GM23248 (cell line): ENCODE data around the gene CD9. TPM values are rescaled to one million over a fixed set of nuclear protein-coding genes. Genes with fewer than 3 reads are reported as not detected.

Experiments
- DNase-seq: peaks from one replicate; pipeline ENCODE4 v3.0.0-alpha.2; 2015
- H2AFZ ChIP-seq: fragments of 200-600 bp; sonication (generic); 2 replicates; pipeline ENCODE4 v1.6.1; 2016; ENCODE audit warnings: antibody characterized with exemption
- H3F3A ChIP-seq: fragments of 200-600 bp; sonication (generic); 2 replicates; pipeline ENCODE4 v1.6.1; 2016; ENCODE audit warnings: mild to moderate bottlenecking, antibody characterized with exemption, mixed run types; ENCODE audit not compliant: insufficient read depth
- H3K27ac ChIP-seq: fragments of 200-600 bp; sonication (generic); 2 replicates; pipeline ENCODE4 v1.5.1; 2016; ENCODE audit warnings: mild to moderate bottlenecking
- H3K27me3 ChIP-seq: fragments of 200-600 bp; sonication (generic); replicated peaks from 2 replicates; pipeline ENCODE4 v1.6.1; 2016; ENCODE audit warnings: mild to moderate bottlenecking; ENCODE audit not compliant: insufficient read depth
- H3K36me3 ChIP-seq: fragments of 200-600 bp; sonication (generic); 2 replicates; pipeline ENCODE4 v1.6.1; 2016; ENCODE audit warnings: low read depth, mild to moderate bottlenecking
- H3K4me1 ChIP-seq: fragments of 200-600 bp; sonication (generic); 2 replicates; pipeline ENCODE4 v1.6.1; 2016; ENCODE audit warnings: mild to moderate bottlenecking; ENCODE audit not compliant: insufficient read depth
- H3K4me2 ChIP-seq: fragments of 200-600 bp; sonication (generic); one replicate; pipeline ENCODE4 v1.6.1; 2016; ENCODE audit warnings: mild to moderate bottlenecking; ENCODE audit not compliant: unreplicated experiment
- H3K4me3 ChIP-seq: fragments of 200-600 bp; sonication (generic); 2 replicates; pipeline ENCODE4 v1.5.1; 2016; ENCODE audit warnings: mild to moderate bottlenecking
- H3K79me2 ChIP-seq: fragments of 200-600 bp; sonication (generic); 2 replicates; pipeline ENCODE4 v1.6.1; 2016; ENCODE audit warnings: mild to moderate bottlenecking; ENCODE audit not compliant: insufficient read depth
- H3K9ac ChIP-seq: fragments of 200-600 bp; sonication (generic); 2 replicates; pipeline ENCODE4 v1.6.1; 2016; ENCODE audit warnings: mild to moderate bottlenecking
- H3K9me2 ChIP-seq: fragments of 200-600 bp; sonication (generic); 2 replicates; pipeline ENCODE4 v1.6.1; 2016; ENCODE audit warnings: mixed run types, mild to moderate bottlenecking, moderate library complexity; ENCODE audit not compliant: insufficient read depth
- H3K9me3 ChIP-seq: fragments of 200-600 bp; sonication (generic); one replicate; pipeline ENCODE4 v1.6.1; 2017; ENCODE audit warnings: low read depth
- H4K20me1 ChIP-seq: fragments of 200-600 bp; sonication (generic); 2 replicates; pipeline ENCODE4 v1.6.0; 2016; ENCODE audit not compliant: insufficient read depth
- EZH2 ChIP-seq: fragments of 200-600 bp; sonication (generic); IDR thresholded peaks from 2 replicates; pipeline ENCODE4 v1.6.1; 2018; ENCODE audit warnings: antibody characterized with exemption, mild to moderate bottlenecking; ENCODE audit not compliant: insufficient read depth, poor library complexity, severe bottlenecking
- EZH2phosphoT487 ChIP-seq: fragments of 200-600 bp; sonication (generic); IDR thresholded peaks from 2 replicates; pipeline ENCODE4 v1.6.1; 2018; ENCODE audit warnings: antibody characterized with exemption, moderate library complexity, mild to moderate bottlenecking, low read depth; ENCODE audit not compliant: insufficient read depth
- WGBS, 2 experiments: methylation state at CpG; one replicate each; pipeline ENCODE4 v1.1.6; 2015 to 2017; ENCODE audit warnings: low lambda C conversion rate in 2 of 2, low coverage in 1 of 2; ENCODE audit errors: missing lambda C conversion rate in 2 of 2; 5-methylcytosine and 5-hydroxymethylcytosine counted together
- in situ Hi-C: fragments of 300-500 bp; cut with MboI; formaldehyde crosslinking; loops from 2 replicates; pipeline ENCODE4 v1.15.0; 2020
- polyA plus RNA-seq: library from polyadenylated mRNA; unstranded; fragments of >200 nt; fragmentation: Nextera tagmentation; extraction: Ambion mirVana; gene quantifications from 2 replicates; pipeline ENCODE4 v1.2.1, GENCODE V29; 2016
- total RNA-seq: library from RNA; depleted of rRNA; stranded (reverse); fragments of >200 nt; shearing (Covaris generic); gene quantifications from 2 replicates; pipeline ENCODE4 v1.2.3, GENCODE V29; 2014

Gene CD9
- total and polyA plus RNA-seq, 2 experiments from 2014 or later: 28.6 to 46.9 TPM

- Histone ChIP-seq H3K27me3 (no peaks in the 10 kb centered on the region), H3F3A (peaks cover 1% of the 10 kb centered on the region), H2AFZ (no peak overlapping the region), H3K9me2 (no peaks in the 10 kb centered on the region), H3K79me2 (no peaks in the 10 kb centered on the region), H3K4me2 (no peak overlapping the region), H3K36me3 (no peaks in the 10 kb centered on the region), H3K27ac (no peak overlapping the region), H3K9me3 (no peaks in the 10 kb centered on the region), H4K20me1 (no peaks in the 10 kb centered on the region), H3K4me1 (peaks cover 4% of the 10 kb centered on the region), H3K4me3 (no peak overlapping the region), H3K9ac (no peak overlapping the region)
- no peak for DNase-seq
- in situ Hi-C loops: no loop called here
- WGBS, 2 experiments: 94 to 95% methylated on average over 9 of the region's 9 CpGs
- TF ChIP-seq EZH2: no peak
- TF ChIP-seq EZH2phosphoT487: no peak
These were observed 35.3 kb downstream of the CD9 start for GRCh38 chr12:6235499-6235898.

GRCh38 chr12:6235906-6236640 is 35.9 kb downstream of the CD9 start:
- DNase-seq: no peak
- in situ Hi-C loops: no loop called here
- H3K27me3 ChIP-seq: no peaks in the 10 kb centered on the region
- H3K9me2 ChIP-seq: no peaks in the 10 kb centered on the region
- H4K20me1 ChIP-seq: no peaks in the 10 kb centered on the region
- H3K9ac ChIP-seq: no peak overlapping the region
- TF ChIP-seq EZH2 (no peak), EZH2phosphoT487 (no peak)
- no peaks in the 10 kb centered on the region for H3K4me1 ChIP-seq
- H3F3A ChIP-seq: no peaks in the 10 kb centered on the region
- H3K79me2 ChIP-seq: no peaks in the 10 kb centered on the region
- H2AFZ ChIP-seq: no peak overlapping the region
- no peak overlapping the region for H3K4me2 ChIP-seq
- H3K4me3 ChIP-seq: no peak overlapping the region
- WGBS, 2 experiments: 89 to 92% methylated on average over 20 to 22 of the region's 22 CpGs
- no peaks in the 10 kb centered on the region for H3K36me3 ChIP-seq
- H3K27ac ChIP-seq: no peak overlapping the region
- no peaks in the 10 kb centered on the region for H3K9me3 ChIP-seq

- H3K27ac ChIP-seq: no peak overlapping the region
- no peaks in the 10 kb centered on the region for H3K79me2 ChIP-seq
- no peak for TF ChIP-seq EZH2phosphoT487
- TF ChIP-seq EZH2: no peak
These were observed 36.4 kb downstream of the CD9 start for GRCh38 chr12:6236641-6236940.

DNA sequence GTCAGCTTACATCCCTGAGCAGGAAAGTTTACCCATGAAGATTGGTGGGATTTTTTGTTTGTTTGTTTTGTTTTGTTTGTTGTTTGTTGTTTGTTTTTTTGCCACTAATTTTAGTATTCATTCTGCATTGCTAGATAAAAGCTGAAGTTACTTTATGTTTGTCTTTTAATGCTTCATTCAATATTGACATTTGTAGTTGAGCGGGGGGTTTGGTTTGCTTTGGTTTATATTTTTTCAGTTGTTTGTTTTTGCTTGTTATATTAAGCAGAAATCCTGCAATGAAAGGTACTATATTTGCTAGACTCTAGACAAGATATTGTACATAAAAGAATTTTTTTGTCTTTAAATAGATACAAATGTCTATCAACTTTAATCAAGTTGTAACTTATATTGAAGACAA is 37.6 kb downstream of the CD9 start:
- Histone ChIP-seq H3K4me3 (no peak overlapping the region), H3K9me2 (no peaks in the 10 kb centered on the region), H3K27ac (no peak overlapping the region), H3K4me2 (no peak overlapping the region), H3K9ac (no peak overlapping the region), H3K9me3 (no peaks in the 10 kb centered on the region), H2AFZ (no peak overlapping the region), H3K79me2 (no peaks in the 10 kb centered on the region), H3K4me1 (no peaks in the 10 kb centered on the region), H3K27me3 (no peaks in the 10 kb centered on the region), H3F3A (no peaks in the 10 kb centered on the region), H4K20me1 (no peaks in the 10 kb centered on the region), H3K36me3 (no peaks in the 10 kb centered on the region)
- TF ChIP-seq EZH2 (no peak), EZH2phosphoT487 (no peak)
- WGBS, 2 experiments: 100% methylated on average over 1 of the region's 1 CpG
- no peak for DNase-seq
- in situ Hi-C loops: no loop called here

More at GRCh38 chr12:6236641-6236940, 36.4 kb downstream of the CD9 start:
- H2AFZ ChIP-seq: no peak overlapping the region
- no peak overlapping the region for H3K9ac ChIP-seq
- no peaks in the 10 kb centered on the region for H3K9me3 ChIP-seq
- no peaks in the 10 kb centered on the region for H3K27me3 ChIP-seq
- 95 to 96% methylated on average over 6 of the region's 6 CpGs for WGBS, 2 experiments
- H3K36me3 ChIP-seq: no peaks in the 10 kb centered on the region
- H3K4me3 ChIP-seq: no peak overlapping the region
- H3K4me1 ChIP-seq: no peaks in the 10 kb centered on the region
- no peaks in the 10 kb centered on the region for H3F3A ChIP-seq
- no peaks in the 10 kb centered on the region for H3K9me2 ChIP-seq
- no peaks in the 10 kb centered on the region for H4K20me1 ChIP-seq
- no peak overlapping the region for H3K4me2 ChIP-seq
- DNase-seq: no peak
- in situ Hi-C loops: no loop called here

DNA sequence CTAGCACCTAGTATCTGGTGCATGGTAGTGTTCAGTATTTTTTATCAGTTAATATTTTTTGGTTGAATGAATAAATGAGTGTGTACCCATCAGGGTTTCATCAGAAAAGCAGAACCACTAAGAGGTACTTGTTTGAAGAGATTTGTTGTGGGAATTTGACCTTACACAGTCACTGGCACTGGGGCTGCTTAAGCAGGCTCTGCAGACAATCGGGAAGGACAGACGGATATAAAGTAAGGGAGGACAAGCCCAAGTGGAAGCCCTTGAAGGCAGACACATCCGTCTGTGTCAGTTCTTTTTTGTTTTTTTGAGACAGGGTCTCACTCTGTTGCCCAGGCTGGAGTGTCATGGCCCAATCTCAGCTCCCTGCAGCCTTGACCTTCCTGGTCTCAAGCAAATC is 38.7 kb downstream of the CD9 start:
- H3K4me2 ChIP-seq: no peak overlapping the region
- no peak overlapping the region for H3K27ac ChIP-seq
- H3K9ac ChIP-seq: no peak overlapping the region
- TF ChIP-seq EZH2 (no peak), EZH2phosphoT487 (no peak)
- 96 to 97% methylated on average over 3 of the region's 3 CpGs for WGBS, 2 experiments
- H3F3A ChIP-seq: no peaks in the 10 kb centered on the region
- DNase-seq: no peak
- no peaks in the 10 kb centered on the region for H3K9me2 ChIP-seq
- H3K4me1 ChIP-seq: no peaks in the 10 kb centered on the region
- no peak overlapping the region for H3K4me3 ChIP-seq
- H3K79me2 ChIP-seq: no peaks in the 10 kb centered on the region
- no peaks in the 10 kb centered on the region for H3K9me3 ChIP-seq
- no peaks in the 10 kb centered on the region for H4K20me1 ChIP-seq
- in situ Hi-C loops: no loop called here
- no peaks in the 10 kb centered on the region for H3K36me3 ChIP-seq
- H2AFZ ChIP-seq: no peak overlapping the region
- no peaks in the 10 kb centered on the region for H3K27me3 ChIP-seq
